Skin of body (tissue), 2 donors: ENCODE results near the gene LRRN1. TPM values are rescaled to one million over a fixed set of nuclear protein-coding genes. Genes with fewer than 3 reads are reported as not detected.

Experiments
- DNase-seq: peaks from one replicate; lab custom pipeline; 2025; lab: John Stamatoyannopoulos, UW
- total RNA-seq: library from RNA; depleted of rRNA; stranded (reverse); fragments of >200 nt; gene quantifications from one replicate; pipeline ENCODE4 v1.2.3, GENCODE V29; 2014

Gene LRRN1
- total RNA-seq: 20.9 TPM

DNA sequence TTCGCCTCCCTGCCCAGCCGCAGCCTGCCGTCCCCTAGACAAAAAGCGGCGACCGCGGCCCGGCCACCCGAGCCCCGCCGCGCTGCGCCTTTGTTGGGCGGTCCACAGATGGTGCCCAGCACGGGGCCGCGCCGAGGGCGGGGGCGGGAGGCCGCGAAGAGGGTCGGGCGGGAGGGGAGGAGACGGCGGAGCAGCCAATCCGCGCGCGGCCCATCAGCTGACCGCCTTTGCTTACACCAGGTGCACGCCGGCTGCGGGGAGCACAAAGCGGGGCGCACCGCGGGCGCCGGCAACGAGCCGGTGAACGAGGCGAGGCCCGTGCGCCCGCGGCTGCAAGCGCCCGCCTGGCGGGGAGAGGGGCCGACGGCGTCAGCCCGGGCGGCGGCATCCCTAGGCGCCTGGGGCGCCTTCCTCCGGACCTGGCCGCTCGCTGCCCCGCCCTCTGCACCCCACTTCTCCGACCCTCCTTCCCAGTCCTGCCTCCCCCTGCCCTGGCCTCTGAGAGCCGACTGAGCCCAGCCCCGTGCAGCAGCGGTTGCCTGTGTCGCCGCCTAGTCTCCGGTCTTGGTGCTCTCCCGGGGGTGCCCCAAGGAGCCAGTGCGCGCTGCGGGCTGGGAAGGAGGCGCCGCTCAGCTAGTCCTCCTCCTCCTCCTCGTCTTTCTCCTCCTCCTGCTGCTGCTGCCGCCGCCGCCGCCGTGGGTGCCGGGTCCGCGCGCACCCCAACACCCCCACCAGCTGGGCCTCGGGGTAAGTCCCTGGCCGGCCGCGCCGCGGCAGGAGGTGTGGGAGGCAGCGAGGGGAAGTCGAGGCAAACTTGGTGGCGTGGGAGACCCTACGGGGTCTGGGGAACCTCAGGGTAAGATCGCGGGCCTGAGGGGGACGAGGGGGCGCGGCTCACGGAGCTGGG, at the start of gene LRRN1:
TSS of gene LRRN1 (plus strand) at position 259 of the 907 bp plus-strand sequence. CDS start 45,211 bp downstream, outside the sequence.
- peak; percentile 13 for DNase-seq

DNA sequence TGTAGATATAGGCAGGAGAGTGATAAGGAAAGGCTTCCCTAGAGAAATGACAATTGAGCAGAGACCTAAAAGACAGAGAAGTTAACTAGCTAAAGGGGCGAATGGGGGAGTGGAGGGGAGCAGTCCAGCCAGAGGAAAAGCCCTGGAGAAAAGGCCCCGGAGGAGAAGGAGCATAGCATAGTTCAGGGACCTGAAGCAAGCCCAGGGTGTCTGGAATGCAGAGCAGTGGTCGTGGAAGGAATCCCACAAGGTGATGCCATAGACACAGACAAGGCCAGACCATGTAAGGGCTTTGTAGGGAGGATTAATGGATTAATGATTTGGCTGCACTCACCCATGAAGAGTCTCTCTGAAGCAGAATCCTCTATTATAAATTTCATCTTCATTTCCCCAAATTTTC, 45.8 kb upstream of the LRRN1 start:
- no peak for DNase-seq

DNA sequence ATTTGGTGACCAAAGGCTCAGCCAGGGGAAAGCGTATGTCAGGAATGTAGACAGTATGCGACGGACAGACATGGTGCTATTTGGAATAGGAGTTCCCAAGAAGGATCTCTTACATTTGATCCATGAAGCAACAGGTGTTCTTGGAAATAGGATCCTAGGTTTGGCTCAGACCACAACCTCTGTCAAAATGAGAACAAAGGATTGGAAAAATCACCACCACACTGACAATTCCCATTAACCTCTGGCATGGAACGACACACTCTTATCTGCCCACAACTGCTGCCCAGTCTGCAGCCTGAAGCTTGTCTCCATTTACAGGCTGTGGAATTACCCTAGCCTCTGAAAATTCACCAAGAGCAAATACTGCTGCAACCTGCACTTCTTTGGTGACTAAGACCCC, 33.6 kb upstream of the LRRN1 start:
- DNase-seq: no peak

DNA sequence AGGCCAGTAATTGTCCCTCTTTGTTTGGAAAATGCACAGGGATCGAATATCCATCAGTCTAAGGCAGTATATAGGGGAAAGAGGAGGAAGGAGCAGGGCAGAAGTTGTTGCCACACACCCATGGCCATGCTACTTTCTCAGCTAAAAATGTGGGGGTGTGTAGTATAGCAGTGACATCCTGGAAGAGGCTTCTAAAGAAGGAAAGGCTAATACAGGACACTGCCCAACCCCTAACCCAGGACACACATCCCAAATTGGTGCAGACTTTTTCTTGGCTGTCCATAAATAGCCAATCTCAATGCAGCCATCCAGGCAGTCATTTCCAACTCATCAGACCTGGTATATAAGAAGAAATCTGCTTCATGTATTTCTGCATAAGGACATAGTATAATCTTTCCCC, 33.1 kb upstream of the LRRN1 start:
- DNase-seq: no peak

DNA sequence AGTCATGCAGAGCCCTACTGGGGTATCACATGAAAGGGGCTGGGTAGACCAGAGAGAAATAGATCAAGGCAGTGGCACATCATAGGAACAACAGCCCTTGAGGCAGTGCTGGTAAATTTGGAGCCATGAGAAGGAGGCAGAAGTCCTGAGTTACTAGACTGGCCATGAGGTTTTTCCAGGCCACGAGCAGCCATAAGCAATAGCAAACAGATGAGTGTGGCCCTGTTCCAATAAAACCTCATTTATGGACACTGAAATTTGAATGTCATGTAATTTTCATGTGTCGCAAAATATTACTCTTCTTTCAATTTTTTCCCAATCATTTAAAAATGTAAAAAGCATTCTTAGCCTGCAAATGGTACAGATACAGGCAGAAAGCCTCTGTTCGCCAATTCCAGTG, 28.1 kb upstream of the LRRN1 start:
- DNase-seq: no peak

DNA sequence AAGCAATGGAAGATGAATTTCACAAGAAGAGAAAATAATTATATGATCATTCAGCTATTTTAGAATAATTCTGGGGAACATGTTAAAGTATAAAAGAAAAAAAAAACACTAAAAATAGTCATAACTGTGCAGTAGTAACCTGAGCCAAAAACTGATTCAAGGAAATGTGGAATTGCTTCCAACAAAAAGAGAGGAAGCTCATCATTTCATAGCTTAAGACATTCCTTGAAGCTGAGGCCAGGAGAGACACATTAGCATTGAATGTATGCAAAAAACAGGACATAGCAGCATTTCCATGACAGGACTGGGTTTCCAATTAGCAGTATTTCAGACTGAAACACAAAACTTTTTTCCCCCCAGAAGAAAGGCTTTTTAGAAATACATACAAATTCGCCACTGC, 27.7 kb upstream of the LRRN1 start:
- peak; percentile 28 for DNase-seq

DNA sequence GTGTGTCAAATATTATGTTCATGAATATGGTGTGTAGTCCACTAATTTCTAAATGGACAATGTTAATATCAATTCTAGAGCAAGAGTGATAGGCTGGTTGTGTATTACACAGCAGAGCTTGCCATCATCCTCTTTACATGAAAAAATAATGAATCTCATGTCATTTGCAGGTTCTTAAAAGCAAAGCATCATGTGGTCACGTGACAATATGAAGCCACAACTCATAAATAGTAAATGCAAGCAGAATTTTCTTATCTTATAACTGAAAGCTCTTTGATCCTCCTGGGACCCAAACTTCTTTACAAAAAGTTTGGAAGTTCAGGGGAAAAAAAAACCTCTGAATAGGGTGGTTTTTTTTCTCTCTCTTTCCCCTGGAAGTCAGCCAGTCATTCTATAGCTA, 26.9 kb upstream of the LRRN1 start:
- no peak for DNase-seq

DNA sequence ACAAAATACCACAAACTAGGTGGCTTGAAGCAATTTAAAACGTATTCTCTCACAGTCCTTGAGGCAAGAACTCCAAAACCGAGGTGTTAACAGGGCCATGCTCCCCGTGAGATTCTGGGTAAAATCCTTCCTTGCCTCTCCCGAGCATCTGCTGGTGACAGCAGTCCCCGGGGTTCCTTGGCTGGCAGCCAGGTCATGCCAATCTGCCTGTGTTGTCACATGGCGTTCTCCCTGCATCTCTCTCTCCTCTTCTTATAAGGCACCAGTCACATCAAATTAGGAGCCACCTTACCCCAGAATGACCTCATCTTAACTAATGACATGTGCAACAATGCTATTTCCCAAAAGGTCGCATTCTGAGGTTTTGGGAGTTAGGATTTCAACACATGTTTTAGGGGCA, 26.3 kb upstream of the LRRN1 start:
- no peak for DNase-seq

DNA sequence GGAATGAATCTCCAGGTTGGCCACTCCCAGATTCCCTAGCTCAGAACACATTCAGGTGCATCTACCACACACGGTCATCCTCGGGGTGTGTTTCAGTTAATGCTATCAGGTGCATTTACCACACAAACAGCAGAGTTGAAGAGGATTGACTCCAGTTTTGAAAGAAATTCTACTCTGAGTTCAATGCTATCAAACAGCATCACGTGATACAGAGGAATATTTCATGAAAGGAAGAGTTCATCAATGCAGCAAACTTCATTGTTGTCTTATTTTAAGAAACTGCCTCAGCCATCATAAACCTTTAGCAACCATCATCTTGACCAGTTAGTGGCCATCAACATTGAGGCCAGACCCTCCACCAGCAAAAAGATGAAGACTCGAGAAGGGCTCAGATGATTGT, 22.6 kb upstream of the LRRN1 start:
- no peak for DNase-seq

DNA sequence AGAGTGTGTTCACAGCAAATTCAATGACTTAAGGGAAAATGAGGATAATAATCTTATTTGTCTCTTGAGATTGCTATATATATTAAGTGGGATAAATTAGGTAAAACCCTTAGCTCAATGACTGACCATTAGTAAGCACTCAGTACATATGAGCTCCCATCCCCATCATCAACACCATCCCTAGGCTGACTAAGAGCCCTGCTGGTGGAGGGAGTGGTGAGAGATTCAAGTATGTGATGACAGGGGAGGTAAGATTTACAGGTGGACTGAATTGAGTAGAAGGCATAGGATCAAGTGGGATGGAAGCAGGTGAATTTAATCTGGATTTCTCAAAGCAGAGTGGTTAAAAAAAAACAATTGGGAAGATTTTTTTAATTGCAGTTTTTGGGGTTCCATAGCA, 21.0 kb upstream of the LRRN1 start:
- no peak for DNase-seq

DNA sequence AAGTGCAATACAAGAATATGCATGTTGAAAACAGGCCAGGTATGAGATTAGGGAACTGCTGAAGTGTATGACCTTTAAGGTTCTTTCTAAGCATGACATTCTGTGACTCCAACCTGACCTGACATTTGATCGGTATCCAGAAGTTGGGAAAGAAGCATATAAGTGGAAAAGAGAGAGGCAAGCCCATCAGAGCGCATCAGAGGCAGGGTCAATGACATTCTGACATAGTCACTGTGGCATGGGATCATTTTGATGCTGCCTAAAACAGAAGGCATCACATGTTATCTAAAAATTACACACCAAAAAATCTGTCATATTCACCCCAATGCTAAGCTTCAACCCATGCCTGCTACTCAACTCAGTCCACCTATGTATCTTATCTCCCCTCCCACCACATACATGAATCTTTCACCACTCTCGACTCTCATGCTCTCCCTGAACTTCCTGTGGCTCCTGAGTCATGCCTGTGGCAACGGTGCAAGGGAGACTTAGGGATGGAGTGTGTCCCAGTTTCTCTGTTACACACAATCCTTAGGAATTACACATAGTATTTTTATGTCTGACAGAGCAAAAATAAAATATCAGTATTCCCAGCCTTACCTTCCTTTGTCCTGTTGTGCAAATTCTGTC, 20.5 kb upstream of the LRRN1 start:
- DNase-seq: no peak

DNA sequence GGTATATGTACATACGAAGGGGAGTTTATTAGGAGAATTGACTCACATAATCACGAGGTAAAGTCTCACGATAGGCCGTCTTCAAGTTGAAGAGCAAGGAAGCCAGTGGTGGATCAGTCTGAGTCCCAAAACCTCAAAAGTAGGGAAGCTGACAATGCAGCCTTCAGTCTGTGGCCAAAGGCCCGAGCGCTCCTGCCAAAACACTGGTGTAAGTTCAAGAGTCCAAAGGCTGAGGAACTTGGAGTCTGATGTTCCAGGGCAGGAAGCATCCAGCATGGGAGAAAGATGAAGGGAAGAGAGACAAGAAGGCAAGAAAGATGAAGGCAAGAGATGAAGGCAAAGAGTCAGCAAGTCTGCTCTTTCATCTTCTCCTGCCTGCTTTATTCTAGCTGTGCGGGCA, 16.8 kb upstream of the LRRN1 start:
- no peak for DNase-seq

DNA sequence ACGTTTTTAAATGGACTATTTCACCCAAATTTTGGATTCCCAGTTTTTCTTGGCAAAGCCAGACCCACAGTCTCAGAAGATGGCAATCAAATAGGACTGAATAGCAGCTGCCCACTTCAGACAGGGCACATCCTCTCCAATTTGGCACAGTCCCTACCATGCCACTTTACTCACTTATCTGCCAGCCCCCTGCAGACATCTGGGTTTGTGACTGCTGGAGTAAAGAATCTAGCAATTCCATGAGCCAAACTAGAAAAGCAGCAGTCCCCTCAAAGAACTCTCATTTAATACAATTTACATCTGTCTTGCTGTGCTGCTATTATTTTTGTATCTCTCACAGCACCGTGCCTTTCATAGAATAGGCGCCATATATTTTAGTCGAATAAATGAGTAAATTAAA, 16.0 kb upstream of the LRRN1 start:
- DNase-seq: no peak

DNA sequence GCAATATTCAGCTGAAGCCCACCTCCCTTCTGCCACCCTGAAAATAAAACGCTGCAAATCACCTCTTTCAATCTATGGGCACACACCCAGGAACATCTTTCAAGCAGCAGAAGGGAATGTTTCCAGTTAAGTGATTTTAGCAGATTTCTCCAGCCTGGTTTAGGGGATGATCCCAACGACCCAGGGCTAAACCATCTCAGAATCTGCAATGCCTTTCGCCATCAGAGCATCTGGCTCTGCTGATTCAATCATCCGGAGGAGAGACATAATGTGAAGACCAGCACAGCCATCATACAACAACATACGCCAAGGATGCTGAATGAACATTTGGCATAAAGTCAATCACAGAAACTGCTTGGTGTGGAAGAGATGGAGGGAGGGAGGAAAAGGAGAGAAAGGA, 15.5 kb upstream of the LRRN1 start:
- no peak for DNase-seq

DNA sequence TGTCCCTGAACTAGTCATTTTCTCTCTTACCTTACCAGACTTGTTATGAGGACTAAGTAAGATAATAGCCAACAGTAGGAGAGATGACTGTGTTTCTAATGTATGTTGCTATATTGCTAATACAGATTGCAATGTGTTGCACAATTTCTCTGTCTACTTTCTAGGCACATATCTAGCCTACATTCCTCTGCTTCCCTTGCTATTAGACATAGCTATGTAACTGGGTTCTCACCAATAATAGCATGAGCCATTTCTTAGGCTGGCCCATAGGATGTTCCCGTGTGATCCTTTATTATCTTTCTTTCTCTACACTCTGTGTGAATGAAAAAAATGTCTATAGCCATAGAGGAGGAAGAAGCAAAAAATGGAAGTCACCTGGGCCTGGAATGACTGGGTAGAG, 6.8 kb upstream of the LRRN1 start:
- no peak for DNase-seq

DNA sequence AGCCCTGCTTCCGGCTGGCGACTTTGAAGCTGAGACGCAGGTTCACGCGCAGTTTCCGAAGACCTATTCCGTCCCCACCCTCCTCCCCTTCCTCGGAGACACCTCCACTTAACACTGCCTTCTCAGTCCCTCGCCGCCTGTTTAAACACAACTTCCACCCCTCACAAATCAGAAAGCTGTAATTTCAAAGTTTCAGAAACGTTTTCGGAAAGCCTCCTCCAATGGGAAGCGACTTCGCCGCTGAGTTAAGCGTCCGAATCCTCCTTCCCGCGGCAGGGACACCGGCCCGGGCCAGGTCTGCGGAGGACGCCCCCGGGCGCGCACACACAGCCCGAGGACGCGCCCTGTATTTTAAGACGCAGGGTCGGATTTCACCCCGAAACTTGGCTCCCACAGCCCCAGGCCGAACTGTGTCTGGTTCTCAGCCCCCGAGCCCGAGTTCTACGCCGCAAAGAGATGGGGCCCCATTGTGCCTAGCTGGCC, 559 bp upstream of the LRRN1 start:
- DNase-seq: no peak

DNA sequence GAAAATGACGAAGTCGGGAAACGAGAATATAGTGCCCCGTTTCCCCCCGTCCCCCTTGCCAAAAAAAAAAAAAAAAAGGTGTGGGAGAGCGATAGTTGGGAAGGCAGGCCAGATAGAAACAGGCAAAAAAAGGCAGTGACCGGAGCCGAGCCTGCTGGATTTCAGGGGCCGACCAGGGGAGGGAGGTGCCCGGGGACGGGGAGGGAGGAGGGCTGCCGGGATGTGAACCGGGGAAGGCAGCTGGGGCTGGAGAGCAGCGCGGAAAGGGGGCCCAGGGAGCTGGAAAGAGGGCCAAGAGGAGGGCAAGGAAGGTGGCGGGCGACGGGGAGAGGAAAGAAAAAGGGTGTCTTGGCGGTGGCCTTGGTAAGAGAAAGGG, 837 bp downstream of the LRRN1 start:
- no peak for DNase-seq

DNA sequence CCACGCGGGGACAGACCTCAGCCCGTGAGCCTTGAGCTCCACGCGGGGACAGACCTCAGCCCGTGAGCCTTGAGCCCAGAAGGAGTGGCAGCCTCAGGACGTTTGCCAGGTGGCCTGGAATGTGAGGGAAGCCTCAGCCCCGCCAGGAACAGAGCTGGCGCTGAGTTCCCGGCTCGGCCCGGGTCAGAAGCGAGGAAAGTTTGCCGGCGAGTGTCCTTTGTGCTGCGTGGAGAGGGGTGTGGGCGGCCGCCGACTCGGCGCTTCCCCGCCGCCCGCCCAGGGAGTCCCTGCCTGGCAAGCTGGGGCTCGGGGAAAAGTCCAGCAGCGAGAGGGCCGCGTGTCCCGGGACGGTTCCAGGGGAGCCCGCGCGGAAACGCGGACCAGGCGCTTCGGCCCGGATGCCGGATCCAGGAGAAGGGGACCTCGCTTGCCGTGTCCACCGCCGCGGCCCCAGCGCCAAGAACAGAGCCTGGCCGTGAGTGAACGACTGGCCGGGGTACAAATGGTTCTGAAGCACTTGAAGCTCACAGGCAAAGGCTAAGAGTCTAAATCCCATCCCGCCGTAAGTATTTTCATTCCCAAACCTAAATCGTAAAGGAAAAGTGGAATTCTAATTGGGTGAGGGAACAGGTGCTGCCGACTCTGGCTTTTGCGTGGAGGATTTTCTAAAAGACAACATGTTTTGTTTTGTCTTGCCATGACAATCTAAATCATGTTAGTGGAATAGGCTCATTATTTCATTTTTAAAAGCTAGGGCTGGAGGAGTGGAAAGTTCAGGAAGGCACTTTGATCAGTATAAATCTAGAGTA, 1.7 kb downstream of the LRRN1 start:
- no peak for DNase-seq

DNA sequence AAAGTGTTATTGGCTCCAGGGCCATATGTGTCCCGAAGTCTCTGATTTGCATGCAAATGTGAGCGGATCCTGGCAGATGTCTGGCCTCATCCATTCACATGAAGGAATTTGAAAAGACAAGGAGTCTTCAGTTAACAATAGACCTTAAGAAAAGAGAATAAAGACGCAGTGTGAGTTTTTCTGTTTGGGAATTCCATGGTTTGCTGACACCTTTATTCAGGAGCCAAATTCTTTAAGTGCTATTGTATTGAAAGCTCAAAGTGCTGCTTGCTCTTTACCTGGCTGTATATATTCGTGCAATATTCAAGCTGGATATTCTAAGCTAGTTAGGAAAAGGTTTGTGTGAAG, 2.2 kb downstream of the LRRN1 start:
- DNase-seq: no peak

DNA sequence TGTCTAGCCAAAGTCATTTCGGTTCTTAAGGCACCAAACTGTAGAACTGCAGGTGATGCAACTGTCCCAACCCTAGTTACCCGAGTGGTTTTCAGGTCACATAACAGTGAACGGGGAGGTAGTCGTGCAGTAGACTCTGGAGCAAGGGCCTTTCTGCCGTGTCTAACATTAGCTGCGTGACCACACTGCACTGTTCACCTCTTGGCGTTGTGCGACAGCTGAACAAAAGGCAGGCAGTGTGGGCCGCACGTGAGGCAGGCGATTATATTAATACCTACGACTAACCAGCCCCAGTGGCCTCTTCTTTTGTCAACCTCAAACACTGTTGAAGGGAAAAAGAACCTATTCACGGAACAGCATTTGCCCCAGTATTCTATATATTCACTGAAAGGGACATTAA, 2.8 kb downstream of the LRRN1 start:
- no peak for DNase-seq

DNA sequence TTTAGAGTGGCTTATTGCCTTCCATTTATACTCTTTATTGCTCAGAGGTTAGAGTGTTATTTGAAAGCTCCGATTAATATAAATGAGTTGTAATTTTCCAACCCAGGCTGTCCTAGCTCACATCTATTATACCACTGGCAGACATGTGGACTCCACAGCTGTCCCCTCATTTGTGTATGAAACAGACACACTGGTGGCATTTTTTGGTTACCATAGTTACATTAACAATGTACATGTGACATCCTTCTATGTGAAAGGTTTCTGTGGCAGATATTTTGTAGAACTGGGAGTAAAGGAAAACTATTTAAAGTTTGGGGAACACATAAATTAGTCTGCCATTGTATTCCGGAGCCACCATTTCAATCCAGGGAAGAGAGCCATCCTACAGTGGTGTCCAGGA, 5.3 kb downstream of the LRRN1 start:
- no peak for DNase-seq

DNA sequence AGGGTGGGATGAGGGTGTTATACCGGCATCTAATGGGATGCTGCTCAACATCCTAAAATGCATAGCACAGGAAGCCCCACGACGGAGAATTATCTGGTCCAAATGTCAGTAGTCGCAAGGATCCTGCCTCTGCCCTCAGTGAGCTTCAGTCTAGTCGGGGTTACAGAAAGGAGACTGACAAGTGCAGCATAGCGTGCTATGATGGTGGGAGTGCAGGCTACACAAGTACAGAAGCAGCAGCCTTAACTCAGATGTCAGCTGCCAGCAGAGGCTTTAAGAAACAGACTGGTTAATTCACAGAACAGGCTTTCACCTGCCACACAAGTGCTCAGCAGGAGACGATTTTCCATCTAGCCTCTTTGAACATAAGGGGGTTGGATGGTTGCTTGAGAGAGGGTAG, 6.9 kb downstream of the LRRN1 start:
- DNase-seq: no peak
